ENCODE data around the gene ZNF75A.

Gene ZNF75A

DNA sequence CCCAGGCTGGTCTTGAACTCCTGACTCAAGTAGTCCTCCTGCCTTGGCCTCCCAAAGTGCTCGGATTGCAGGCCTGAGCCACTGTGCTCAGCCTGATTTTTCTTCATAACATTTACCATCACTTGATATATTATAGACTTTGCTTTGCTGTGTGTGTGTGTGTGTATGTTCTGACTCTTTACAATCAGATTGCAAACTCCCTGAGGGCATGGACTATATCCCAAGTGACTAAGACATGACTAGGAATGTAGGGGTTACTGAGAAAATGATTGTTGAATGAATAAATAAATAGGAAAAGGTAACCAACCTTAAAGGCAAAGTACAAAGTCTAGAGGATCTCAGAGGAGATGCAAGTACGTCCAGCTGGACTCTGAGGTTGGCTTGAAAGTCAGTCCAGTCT, 40.7 kb downstream of the ZNF75A start:
- Histone ChIP-seq H3K9me3 (replicated peaks in 1 of 2; ENCODE audit: control insufficient read depth in 2 of 2, insufficient read depth in 1 of 2, low read depth in 1 of 2, low read length in 2 of 2) (peaks cover 0 to 4% of the 10 kb centered on the region in 2 donors), H3K4me1 (ENCODE audit: control insufficient read depth in 2 of 2, insufficient read depth in 1 of 2, low read depth in 1 of 2, low read length in 2 of 2) (no peaks in the 10 kb centered on the region), H3K4me2 (ENCODE audit: insufficient read depth, low read length, poor library complexity, severe bottlenecking) (no peak overlapping the region), H3K14ac (ENCODE audit: low read length) (no peak overlapping the region), H4K8ac (ENCODE audit: low read depth, low read length) (no peak overlapping the region), H2BK15ac (ENCODE audit: low read length) (no peak overlapping the region), H3K4ac (ENCODE audit: low read length) (no peak overlapping the region), H3K79me1 (ENCODE audit: low read depth, low read length) (no peaks in the 10 kb centered on the region), H2AFZ (ENCODE audit: low read length) (no peak overlapping the region), H3K4me3 (ENCODE audit: low read length in 2 of 2) (no peak overlapping the region), H3K27me3 (ENCODE audit: control insufficient read depth in 3 of 3, insufficient read depth in 3 of 3, low read depth in 1 of 3, low read length in 3 of 3) (peaks cover 0 to 4% (median 1%) of the 10 kb centered on the region in 3 experiments), H3K9ac (ENCODE audit: low read depth, low read length, poor library complexity) (no peak overlapping the region), H3K27ac (replicated peaks; ENCODE audit: low read length) (no peak overlapping the region), H2AK5ac (ENCODE audit: low read depth, low read length) (no peak overlapping the region), H3K36me3 (replicated peaks in 1 of 2; ENCODE audit: control insufficient read depth in 2 of 2, insufficient read depth in 2 of 2, low read length in 2 of 2) (no peaks in the 10 kb centered on the region), H3K23ac (ENCODE audit: low read depth, low read length, poor library complexity) (no peak overlapping the region), H3K18ac (ENCODE audit: low read length) (no peak overlapping the region), H2BK120ac (ENCODE audit: low read depth, low read length) (no peak overlapping the region), H2BK5ac (ENCODE audit: low read length) (no peak overlapping the region), H4K91ac (ENCODE audit: low read depth, low read length, poor library complexity) (no peak overlapping the region), H2BK12ac (ENCODE audit: low read length) (no peak overlapping the region)
- WGBS, 2 donors (ENCODE audit: extremely low coverage in 2 of 2, insufficient read length in 2 of 2, insufficient replicate concordance in 1 of 2), result no CpG with 5 or more reads among the region's 2 CpGs
- DNase-seq (ENCODE audit: low spot score), result no peak

DNA sequence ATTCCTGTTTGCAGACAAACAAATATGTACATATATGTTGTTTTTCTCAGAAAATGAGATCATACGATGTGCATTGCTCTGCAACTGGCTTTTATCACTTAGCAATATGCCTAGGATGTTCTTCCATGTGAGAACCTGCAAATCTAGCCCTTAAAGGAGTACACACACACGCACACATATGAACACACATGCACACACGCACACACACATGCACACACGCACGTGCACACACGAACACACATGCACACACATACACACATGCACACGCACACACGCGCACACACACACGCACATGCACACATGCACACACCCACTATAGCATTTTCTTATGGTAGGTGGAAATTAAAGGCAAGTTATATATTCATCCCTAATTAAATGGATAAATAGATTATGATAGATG, 42.3 kb downstream of the ZNF75A start:
- H2BK12ac ChIP-seq (ENCODE audit: low read length), result no peak overlapping the region
- peaks cover 0 to 4% (median 1%) of the 10 kb centered on the region in 3 experiments for H3K27me3 ChIP-seq (ENCODE audit: control insufficient read depth in 3 of 3, insufficient read depth in 3 of 3, low read depth in 1 of 3, low read length in 3 of 3)
- no peak overlapping the region for H4K91ac ChIP-seq (ENCODE audit: low read depth, low read length, poor library complexity)
- H3K36me3 ChIP-seq (replicated peaks in 1 of 2; ENCODE audit: control insufficient read depth in 2 of 2, insufficient read depth in 2 of 2, low read length in 2 of 2), result no peaks in the 10 kb centered on the region
- H2BK5ac ChIP-seq (ENCODE audit: low read length), result no peak overlapping the region
- H2AK5ac ChIP-seq (ENCODE audit: low read depth, low read length), result no peak overlapping the region
- no peak overlapping the region for H3K23ac ChIP-seq (ENCODE audit: low read depth, low read length, poor library complexity)
- H3K18ac ChIP-seq (ENCODE audit: low read length), result no peak overlapping the region
- peak overlapping the region in 1 of 2 donors; percentile 75 for H3K4me3 ChIP-seq (ENCODE audit: low read length in 2 of 2)
- no CpG with 5 or more reads among the region's 10 CpGs for WGBS, 2 donors (ENCODE audit: extremely low coverage in 2 of 2, insufficient read length in 2 of 2, insufficient replicate concordance in 1 of 2)
- H2BK120ac ChIP-seq (ENCODE audit: low read depth, low read length), result no peak overlapping the region
- H2BK15ac ChIP-seq (ENCODE audit: low read length), result no peak overlapping the region
- no peaks in the 10 kb centered on the region for H3K79me1 ChIP-seq (ENCODE audit: low read depth, low read length)
- no peak overlapping the region for H3K4me2 ChIP-seq (ENCODE audit: insufficient read depth, low read length, poor library complexity, severe bottlenecking)
- H2AFZ ChIP-seq (ENCODE audit: low read length), result no peak overlapping the region
- no peak overlapping the region for H3K14ac ChIP-seq (ENCODE audit: low read length)
- no peak overlapping the region for H3K4ac ChIP-seq (ENCODE audit: low read length)
- H4K8ac ChIP-seq (ENCODE audit: low read depth, low read length), result no peak overlapping the region
- H3K9ac ChIP-seq (ENCODE audit: low read depth, low read length, poor library complexity), result no peak overlapping the region
- H3K4me1 ChIP-seq (ENCODE audit: control insufficient read depth in 2 of 2, insufficient read depth in 1 of 2, low read depth in 1 of 2, low read length in 2 of 2), result no peaks in the 10 kb centered on the region
- H3K9me3 ChIP-seq (replicated peaks in 1 of 2; ENCODE audit: control insufficient read depth in 2 of 2, insufficient read depth in 1 of 2, low read depth in 1 of 2, low read length in 2 of 2), result peaks cover 0 to 4% of the 10 kb centered on the region in 2 donors
- DNase-seq (ENCODE audit: low spot score), result no peak
- no peak overlapping the region for H3K27ac ChIP-seq (replicated peaks; ENCODE audit: low read length)

DNA sequence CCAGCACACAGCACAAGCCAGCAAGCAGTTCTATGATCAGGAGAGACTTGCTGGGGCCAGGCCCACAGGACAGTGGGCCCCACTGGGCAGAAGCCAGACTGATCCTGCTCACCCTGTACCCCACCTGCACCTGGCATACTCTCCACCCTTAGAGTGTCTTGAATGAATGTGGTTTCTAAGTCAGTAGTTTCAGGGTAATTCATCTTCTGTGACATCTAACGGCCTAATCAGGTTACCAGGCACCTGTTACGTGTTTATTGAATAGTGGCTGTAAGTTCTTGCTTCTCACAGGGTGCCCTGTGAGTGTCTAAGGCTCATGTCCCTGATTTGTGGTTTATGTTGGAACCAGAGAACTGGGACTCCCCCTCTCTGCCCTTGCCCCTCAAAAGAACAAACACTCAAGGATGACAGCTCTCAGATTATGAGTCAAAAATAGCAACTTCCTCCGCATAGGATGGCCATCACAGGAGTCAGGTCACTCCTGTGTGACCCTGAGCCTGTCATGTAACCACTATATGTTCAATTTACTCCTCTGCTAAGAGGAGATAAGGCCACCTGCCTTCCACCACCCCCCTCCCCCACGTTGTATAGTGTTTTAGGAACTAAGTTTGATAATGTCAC, 43.4 kb downstream of the ZNF75A start:
- H2BK15ac ChIP-seq (ENCODE audit: low read length), result no peak overlapping the region
- H2AFZ ChIP-seq (ENCODE audit: low read length), result no peak overlapping the region
- H3K9ac ChIP-seq (ENCODE audit: low read depth, low read length, poor library complexity), result no peak overlapping the region
- H2BK5ac ChIP-seq (ENCODE audit: low read length), result no peak overlapping the region
- H3K27ac ChIP-seq (replicated peaks; ENCODE audit: low read length), result no peak overlapping the region
- WGBS, 2 donors (ENCODE audit: extremely low coverage in 2 of 2, insufficient read length in 2 of 2, insufficient replicate concordance in 1 of 2), result no CpG with 5 or more reads among the region's 4 CpGs
- H3K23ac ChIP-seq (ENCODE audit: low read depth, low read length, poor library complexity), result no peak overlapping the region
- no peak overlapping the region for H2BK12ac ChIP-seq (ENCODE audit: low read length)
- H3K36me3 ChIP-seq (replicated peaks in 1 of 2; ENCODE audit: control insufficient read depth in 2 of 2, insufficient read depth in 2 of 2, low read length in 2 of 2), result no peaks in the 10 kb centered on the region
- H4K8ac ChIP-seq (ENCODE audit: low read depth, low read length), result no peak overlapping the region
- H3K79me1 ChIP-seq (ENCODE audit: low read depth, low read length), result no peaks in the 10 kb centered on the region
- H3K18ac ChIP-seq (ENCODE audit: low read length), result no peak overlapping the region
- H2AK5ac ChIP-seq (ENCODE audit: low read depth, low read length), result no peak overlapping the region
- H3K27me3 ChIP-seq (ENCODE audit: control insufficient read depth in 3 of 3, insufficient read depth in 3 of 3, low read depth in 1 of 3, low read length in 3 of 3), result peaks cover 0 to 4% (median 1%) of the 10 kb centered on the region in 3 experiments
- H3K4ac ChIP-seq (ENCODE audit: low read length), result no peak overlapping the region
- no peak overlapping the region for H3K4me3 ChIP-seq (ENCODE audit: low read length in 2 of 2)
- H2BK120ac ChIP-seq (ENCODE audit: low read depth, low read length), result no peak overlapping the region
- H3K9me3 ChIP-seq (replicated peaks in 1 of 2; ENCODE audit: control insufficient read depth in 2 of 2, insufficient read depth in 1 of 2, low read depth in 1 of 2, low read length in 2 of 2), result peaks cover 0 to 4% of the 10 kb centered on the region in 2 donors
- H3K14ac ChIP-seq (ENCODE audit: low read length), result no peak overlapping the region
- no peak overlapping the region for H4K91ac ChIP-seq (ENCODE audit: low read depth, low read length, poor library complexity)
- no peaks in the 10 kb centered on the region for H3K4me1 ChIP-seq (ENCODE audit: control insufficient read depth in 2 of 2, insufficient read depth in 1 of 2, low read depth in 1 of 2, low read length in 2 of 2)
- no peak overlapping the region for H3K4me2 ChIP-seq (ENCODE audit: insufficient read depth, low read length, poor library complexity, severe bottlenecking)
- no peak for DNase-seq (ENCODE audit: low spot score)

GRCh38 chr16:3349175-3349574, 43.9 kb downstream of the ZNF75A start:
- Histone ChIP-seq H2BK5ac (ENCODE audit: low read length) (no peak overlapping the region), H4K8ac (ENCODE audit: low read depth, low read length) (no peak overlapping the region), H3K4me3 (ENCODE audit: low read length in 2 of 2) (no peak overlapping the region), H3K36me3 (replicated peaks in 1 of 2; ENCODE audit: control insufficient read depth in 2 of 2, insufficient read depth in 2 of 2, low read length in 2 of 2) (no peaks in the 10 kb centered on the region), H3K79me1 (ENCODE audit: low read depth, low read length) (no peaks in the 10 kb centered on the region), H2AFZ (ENCODE audit: low read length) (no peak overlapping the region), H2BK120ac (ENCODE audit: low read depth, low read length) (no peak overlapping the region), H3K18ac (ENCODE audit: low read length) (no peak overlapping the region), H2BK12ac (ENCODE audit: low read length) (no peak overlapping the region), H3K14ac (ENCODE audit: low read length) (no peak overlapping the region), H3K27ac (replicated peaks; ENCODE audit: low read length) (no peak overlapping the region), H3K27me3 (ENCODE audit: control insufficient read depth in 3 of 3, insufficient read depth in 3 of 3, low read depth in 1 of 3, low read length in 3 of 3) (peaks cover 0 to 4% (median 1%) of the 10 kb centered on the region in 3 experiments), H3K9ac (ENCODE audit: low read depth, low read length, poor library complexity) (no peak overlapping the region), H3K9me3 (replicated peaks in 1 of 2; ENCODE audit: control insufficient read depth in 2 of 2, insufficient read depth in 1 of 2, low read depth in 1 of 2, low read length in 2 of 2) (peaks cover 0 to 4% of the 10 kb centered on the region in 2 donors), H3K4ac (ENCODE audit: low read length) (no peak overlapping the region), H3K4me2 (ENCODE audit: insufficient read depth, low read length, poor library complexity, severe bottlenecking) (no peak overlapping the region), H4K91ac (ENCODE audit: low read depth, low read length, poor library complexity) (no peak overlapping the region), H2BK15ac (ENCODE audit: low read length) (no peak overlapping the region), H3K4me1 (ENCODE audit: control insufficient read depth in 2 of 2, insufficient read depth in 1 of 2, low read depth in 1 of 2, low read length in 2 of 2) (no peaks in the 10 kb centered on the region), H3K23ac (ENCODE audit: low read depth, low read length, poor library complexity) (no peak overlapping the region), H2AK5ac (ENCODE audit: low read depth, low read length) (no peak overlapping the region)
- DNase-seq (ENCODE audit: low spot score), result no peak
- WGBS, 2 donors (ENCODE audit: extremely low coverage in 2 of 2, insufficient read length in 2 of 2, insufficient replicate concordance in 1 of 2), result no CpG with 5 or more reads among the region's 13 CpGs
